Naive thymus-derived CD8-positive, alpha-beta T cell (primary cell): ENCODE data around the gene ASAP3. TPM values are rescaled to one million over a fixed set of nuclear protein-coding genes. Genes with fewer than 3 reads are reported as not detected.
A peak's percentile ranks its signal among the peaks of the same experiment; 100 is the strongest.

Experiments
- ATAC-seq, 2 donors: fragments of 150-1000 bp; cut with Tn5 transposase in 1 of 2; sonication (Bioruptor Pico), chemical (Tn5 transposase) in 1 of 2; 1 replicate in 1 of 2; 2 replicates in 1 of 2; pipeline ENCODE4 v1.10.0; 2021; ENCODE audit warnings: mild to moderate bottlenecking in 2 of 2, moderate library complexity in 2 of 2
- POLR2A ChIA-PET: fragments of 350-600 bp; sonication (Branson Sonifier 250); formaldehyde crosslinking; loops from one replicate; lab custom pipeline; 2021; ENCODE audit warnings: antibody characterized with exemption; lab: Charles Lee
- DNase-seq, 10 donors: peaks; one replicate each; pipeline versions ENCODE4 v3.0.0 to v3.0.0-alpha.2; 2020 to 2022
- H3K27ac Mint-ChIP-seq, 10 donors: one replicate each; pipeline ENCODE4 v1.8.0; 2020 to 2022; ENCODE audit warnings: mild to moderate bottlenecking in 10 of 10, mixed read lengths in 10 of 10, moderate library complexity in 4 of 10, inconsistent platforms in 1 of 10
- H3K27me3 Mint-ChIP-seq, 5 donors: one replicate each; pipeline ENCODE4 v1.8.0; 2021 to 2022; ENCODE audit warnings: mixed read lengths in 5 of 5
- H3K36me3 Mint-ChIP-seq, 3 donors: one replicate each; pipeline ENCODE4 v1.8.0; 2020 to 2022; ENCODE audit warnings: mixed read lengths in 3 of 3, mild to moderate bottlenecking in 2 of 3, inconsistent platforms in 1 of 3
- H3K4me1 Mint-ChIP-seq, 4 donors: one replicate each; pipeline ENCODE4 v1.8.0; 2021 to 2022; ENCODE audit warnings: mixed read lengths in 4 of 4
- H3K4me3 Mint-ChIP-seq, 10 donors: one replicate each; pipeline ENCODE4 v1.8.0; 2020 to 2022; ENCODE audit warnings: mild to moderate bottlenecking in 10 of 10, mixed read lengths in 10 of 10, moderate library complexity in 6 of 10, inconsistent platforms in 1 of 10
- H3K9me3 Mint-ChIP-seq, 9 donors: one replicate each; pipeline ENCODE4 v1.8.0; 2020 to 2022; ENCODE audit warnings: mixed read lengths in 9 of 9, mild to moderate bottlenecking in 3 of 9, inconsistent platforms in 1 of 9, moderate library complexity in 1 of 9
- polyA plus RNA-seq, 3 donors: library from polyadenylated mRNA; unstranded; fragments of 300-500 nt; fragmentation: Illumina TruSeq; gene quantifications; one replicate each; pipeline ENCODE4 v1.2.3, GENCODE V29; 2021
- total RNA-seq, 8 experiments: library from RNA in 2 of 8; stranded (reverse) in 2 of 8; gene quantifications; one replicate each; pipeline ENCODE4 v1.2.3 and lab custom pipeline; 2021 to 2026

Gene ASAP3
- total and polyA plus RNA-seq, 5 experiments from 2014 or later, result 0.61 to 2.5 (median 1.2) TPM

- POLR2A ChIA-PET, result no interaction called here
- no peaks in the 10 kb centered on the region for H3K36me3 Mint-ChIP-seq
- peaks cover 0 to 4% (median 1%) of the 10 kb centered on the region in 5 donors for H3K27me3 Mint-ChIP-seq
- H3K27ac Mint-ChIP-seq, result no peak overlapping the region
- ATAC-seq, result no peak
- no peaks in the 10 kb centered on the region for H3K4me1 Mint-ChIP-seq
- H3K4me3 Mint-ChIP-seq, result no peak overlapping the region
- no peak for DNase-seq
- no peaks in the 10 kb centered on the region for H3K9me3 Mint-ChIP-seq
Observed at GRCh38 chr1:23470282-23471070, 13.5 kb downstream of the ASAP3 start.

- Mint-ChIP-seq H3K36me3 (no peaks in the 10 kb centered on the region), H3K4me3 (no peak overlapping the region)
Observed at GRCh38 chr1:23469372-23469982, 14.5 kb downstream of the ASAP3 start.

GRCh38 chr1:23466423-23466989, 17.5 kb downstream of the ASAP3 start:
- ATAC-seq (no peak), DNase-seq (no peak)
- POLR2A ChIA-PET, result no interaction called here
- Mint-ChIP-seq H3K9me3 (no peaks in the 10 kb centered on the region), H3K4me3 (no peak overlapping the region), H3K27me3 (peaks cover 0 to 6% (median 0%) of the 10 kb centered on the region in 5 donors), H3K27ac (no peak overlapping the region), H3K36me3 (no peaks in the 10 kb centered on the region), H3K4me1 (no peaks in the 10 kb centered on the region)

More at GRCh38 chr1:23469372-23469982, 14.5 kb downstream of the ASAP3 start:
- H3K9me3 Mint-ChIP-seq, result no peaks in the 10 kb centered on the region
- H3K27ac Mint-ChIP-seq, result no peak overlapping the region
- no peak for ATAC-seq
- DNase-seq, result no peak
- POLR2A ChIA-PET, result no interaction called here
- no peaks in the 10 kb centered on the region for H3K4me1 Mint-ChIP-seq
- peaks cover 0 to 2% (median 0%) of the 10 kb centered on the region in 5 donors for H3K27me3 Mint-ChIP-seq

- H3K36me3 Mint-ChIP-seq, result no peaks in the 10 kb centered on the region
- peaks cover 0 to 6% (median 0%) of the 10 kb centered on the region in 5 donors for H3K27me3 Mint-ChIP-seq
- H3K4me1 Mint-ChIP-seq, result peaks cover 0 to 6% (median 2%) of the 10 kb centered on the region in 4 donors
- no peaks in the 10 kb centered on the region for H3K9me3 Mint-ChIP-seq
- ATAC-seq (no peak), DNase-seq (no peak)
- no peak overlapping the region for H3K4me3 Mint-ChIP-seq
- no peak overlapping the region for H3K27ac Mint-ChIP-seq
- POLR2A ChIA-PET, result no interaction called here
Observed at GRCh38 chr1:23463286-23463685, 20.7 kb downstream of the ASAP3 start.

GRCh38 chr1:23462766-23463165, 21.2 kb downstream of the ASAP3 start:
- Mint-ChIP-seq H3K4me1 (peaks cover 0 to 6% (median 2%) of the 10 kb centered on the region in 4 donors), H3K4me3 (no peak overlapping the region)
- no peak for ATAC-seq

GRCh38 chr1:23461050-23461449, 22.9 kb downstream of the ASAP3 start:
- Mint-ChIP-seq H3K4me1 (peaks cover 4 to 11% (median 8%) of the 10 kb centered on the region in 4 donors), H3K27ac (peak overlapping the region in 1 of 10 donors; percentile 47), H3K36me3 (no peaks in the 10 kb centered on the region), H3K9me3 (no peaks in the 10 kb centered on the region), H3K27me3 (peaks cover 0 to 13% (median 8%) of the 10 kb centered on the region in 5 donors), H3K4me3 (no peak overlapping the region)
- POLR2A ChIA-PET, result interaction anchor here (0.6 kb wide), 1 partner anchor 90 kb away, joined by 5 read pairs; no protein-coding TSS in a partner anchor
- DNase-seq (no peak), ATAC-seq (no peak)

More at GRCh38 chr1:23462766-23463165, 21.2 kb downstream of the ASAP3 start:
- POLR2A ChIA-PET, result no interaction called here
- DNase-seq, result no peak
- H3K27ac Mint-ChIP-seq, result no peak overlapping the region
- peaks cover 0 to 8% (median 2%) of the 10 kb centered on the region in 5 donors for H3K27me3 Mint-ChIP-seq
- H3K9me3 Mint-ChIP-seq, result no peaks in the 10 kb centered on the region
- H3K36me3 Mint-ChIP-seq, result no peaks in the 10 kb centered on the region

- H3K4me1 Mint-ChIP-seq, result peaks cover 4 to 11% (median 9%) of the 10 kb centered on the region in 4 donors
- no peak overlapping the region for H3K4me3 Mint-ChIP-seq
- no peak for DNase-seq
- ATAC-seq, result no peak
- H3K9me3 Mint-ChIP-seq, result no peaks in the 10 kb centered on the region
- H3K27me3 Mint-ChIP-seq, result peaks cover 0 to 13% (median 10%) of the 10 kb centered on the region in 5 donors
- no peaks in the 10 kb centered on the region for H3K36me3 Mint-ChIP-seq
- POLR2A ChIA-PET, result no interaction called here
- peak overlapping the region in 1 of 10 donors; percentile 47 for H3K27ac Mint-ChIP-seq
Observed at GRCh38 chr1:23460519-23460918, 23.5 kb downstream of the ASAP3 start.

GRCh38 chr1:23459338-23459757, 24.6 kb downstream of the ASAP3 start:
- peak in 1 of 2 donors; percentile 52 for ATAC-seq

GRCh38 chr1:23456226-23456625, 27.8 kb downstream of the ASAP3 start:
- H3K9me3 Mint-ChIP-seq, result no peaks in the 10 kb centered on the region
- H3K4me3 Mint-ChIP-seq, result no peak overlapping the region
- POLR2A ChIA-PET, result no interaction called here
- ATAC-seq, result no peak
- peaks cover 18 to 28% (median 26%) of the 10 kb centered on the region in 4 donors for H3K4me1 Mint-ChIP-seq
- no peaks in the 10 kb centered on the region for H3K36me3 Mint-ChIP-seq
- H3K27me3 Mint-ChIP-seq, result peaks cover 8 to 15% (median 8%) of the 10 kb centered on the region in 5 donors
- DNase-seq, result no peak
- peak overlapping the region in 1 of 10 donors; percentile 16 for H3K27ac Mint-ChIP-seq

More at GRCh38 chr1:23459338-23459757, 24.6 kb downstream of the ASAP3 start:
- Mint-ChIP-seq H3K27ac (peak overlapping the region in 1 of 10 donors; percentile 49), H3K9me3 (no peaks in the 10 kb centered on the region), H3K27me3 (peaks cover 8 to 16% (median 13%) of the 10 kb centered on the region in 5 donors), H3K36me3 (no peaks in the 10 kb centered on the region), H3K4me1 (peaks cover 4 to 13% (median 11%) of the 10 kb centered on the region in 4 donors), H3K4me3 (no peak overlapping the region)
- DNase-seq, result no peak
- POLR2A ChIA-PET, result no interaction called here

- POLR2A ChIA-PET, result no interaction called here
Observed at GRCh38 chr1:23453455-23454000, 30.5 kb downstream of the ASAP3 start.

GRCh38 chr1:23452011-23452411, 32.0 kb downstream of the ASAP3 start:
- peak overlapping the region in 3 of 10 donors; percentile 19 to 43 (median 31) for H3K4me3 Mint-ChIP-seq

More at GRCh38 chr1:23453455-23454000, 30.5 kb downstream of the ASAP3 start:
- peaks cover 7 to 15% (median 8%) of the 10 kb centered on the region in 5 donors for H3K27me3 Mint-ChIP-seq
- H3K36me3 Mint-ChIP-seq, result no peaks in the 10 kb centered on the region
- no peak overlapping the region for H3K4me3 Mint-ChIP-seq
- DNase-seq (no peak), ATAC-seq (no peak)
- H3K9me3 Mint-ChIP-seq, result no peaks in the 10 kb centered on the region
- H3K27ac Mint-ChIP-seq, result peak overlapping the region in 3 of 10 donors; percentile 21 to 87 (median 56)
- peaks cover 18 to 28% (median 21%) of the 10 kb centered on the region in 4 donors for H3K4me1 Mint-ChIP-seq

GRCh38 chr1:23451441-23451840, 32.5 kb downstream of the ASAP3 start:
- H3K9me3 Mint-ChIP-seq, result no peaks in the 10 kb centered on the region
- peak overlapping the region in 2 of 10 donors; percentile 5 to 43 for H3K27ac Mint-ChIP-seq
- peaks cover 17 to 26% (median 19%) of the 10 kb centered on the region in 4 donors for H3K4me1 Mint-ChIP-seq
- DNase-seq, result no peak
- peaks cover 3 to 10% (median 8%) of the 10 kb centered on the region in 5 donors for H3K27me3 Mint-ChIP-seq
- H3K36me3 Mint-ChIP-seq, result no peaks in the 10 kb centered on the region
- ATAC-seq, result peak in 1 of 2 donors; percentile 10
- POLR2A ChIA-PET, result no interaction called here
- peak overlapping the region in 1 of 10 donors; percentile 31 for H3K4me3 Mint-ChIP-seq

More at GRCh38 chr1:23452011-23452411, 32.0 kb downstream of the ASAP3 start:
- Mint-ChIP-seq H3K27ac (peak overlapping the region in 5 of 10 donors; percentile 9 to 80 (median 51)), H3K9me3 (no peaks in the 10 kb centered on the region), H3K27me3 (peaks cover 4 to 15% (median 8%) of the 10 kb centered on the region in 5 donors), H3K36me3 (no peaks in the 10 kb centered on the region), H3K4me1 (peaks cover 18 to 28% (median 21%) of the 10 kb centered on the region in 4 donors)
- POLR2A ChIA-PET, result interaction anchor here (0.6 kb wide), 1 partner anchor 148 kb away, joined by 3 read pairs; no protein-coding TSS in a partner anchor
- peak; percentile 85 to 97 for ATAC-seq
- DNase-seq, result peak in 9 of 10 donors; percentile 7 to 71 (median 44)
